SK-N-SH treated with all-trans-retinoic acid at 6 μM for 48 hours (cell line): ENCODE data around the gene ITPR2.

ENCODE experiments used
- ATAC-seq: fragments of 200-7000 bp; cut with Tn5 transposase; 3 replicates; pipeline ENCODE4 v1.9.1; 2020; ENCODE audit warnings: mild to moderate bottlenecking, moderate library complexity
- ARNTL ChIP-seq: fragments of 450-650 bp; formaldehyde crosslinking; IDR thresholded peaks from 2 replicates; pipeline ENCODE4 v1.5.0; 2020; ENCODE audit warnings: low read depth, mild to moderate bottlenecking, moderate library complexity, borderline replicate concordance
- BACH2 ChIP-seq: fragments of 250-450 bp; sonication (Bioruptor Pico); IDR thresholded peaks from 2 replicates; pipeline ENCODE4 v1.9.0; 2021; ENCODE audit warnings: mild to moderate bottlenecking, borderline replicate concordance
- CREB5 ChIP-seq: fragments of 250-450 bp; sonication (Bioruptor Pico); IDR thresholded peaks from 2 replicates; pipeline ENCODE4 v1.5.1; 2020; ENCODE audit warnings: low read depth, mild to moderate bottlenecking, moderate library complexity
- CSRNP3 ChIP-seq: fragments of 250-450 bp; sonication (Bioruptor Pico); IDR thresholded peaks from 2 replicates; pipeline ENCODE4 v1.5.1; 2021; ENCODE audit warnings: mild to moderate bottlenecking, moderate library complexity
- GLIS3 ChIP-seq: fragments of 250-450 bp; sonication (Bioruptor Pico); IDR thresholded peaks from 2 replicates; pipeline ENCODE4 v1.5.0; 2020; ENCODE audit warnings: mild to moderate bottlenecking, moderate library complexity
- ISL1 ChIP-seq: fragments of 250-450 bp; sonication (Bioruptor Pico); IDR thresholded peaks from 2 replicates; pipeline ENCODE4 v2.1.2; 2022; ENCODE audit warnings: mild to moderate bottlenecking, moderate library complexity
- OSR1 ChIP-seq: fragments of 250-450 bp; sonication (Bioruptor Pico); IDR thresholded peaks from 2 replicates; pipeline ENCODE4 v1.8.0; 2022; ENCODE audit warnings: moderate library complexity, mild to moderate bottlenecking, inconsistent platforms
- PATZ1 ChIP-seq: fragments of 250-450 bp; sonication (Bioruptor Pico); IDR thresholded peaks from 2 replicates; pipeline ENCODE4 v1.8.0; 2020; ENCODE audit warnings: mild to moderate bottlenecking, moderate library complexity, borderline replicate concordance
- POU6F1 ChIP-seq: fragments of 250-450 bp; sonication (Bioruptor Pico); IDR thresholded peaks from 2 replicates; pipeline ENCODE4 v1.8.0; 2021; ENCODE audit warnings: low read depth, mild to moderate bottlenecking, moderate library complexity, borderline replicate concordance
- PPARA ChIP-seq: fragments of 250-450 bp; sonication (Bioruptor Pico); IDR thresholded peaks from 2 replicates; pipeline ENCODE4 v1.5.0; 2020; ENCODE audit warnings: mild to moderate bottlenecking, borderline replicate concordance
- RARB ChIP-seq: fragments of 250-450 bp; sonication (Bioruptor Pico); IDR thresholded peaks from 2 replicates; pipeline ENCODE4 v1.8.0; 2021; ENCODE audit warnings: mild to moderate bottlenecking, moderate library complexity
- SNAI2 ChIP-seq: fragments of 250-450 bp; sonication (Bioruptor Pico); IDR thresholded peaks from 2 replicates; pipeline ENCODE4 v1.5.0; 2020; ENCODE audit warnings: mild to moderate bottlenecking, moderate library complexity
- TCF4 ChIP-seq: fragments of 250-450 bp; sonication (Bioruptor Pico); IDR thresholded peaks from 2 replicates; pipeline ENCODE4 v1.8.0; 2021; ENCODE audit warnings: mild to moderate bottlenecking, moderate library complexity, borderline replicate concordance
- TOX ChIP-seq: fragments of 250-450 bp; sonication (Bioruptor Pico); IDR thresholded peaks from 2 replicates; pipeline ENCODE4 v1.8.0; 2021; ENCODE audit warnings: mild to moderate bottlenecking, moderate library complexity, borderline replicate concordance
- TSHZ2 ChIP-seq: fragments of 250-450 bp; sonication (Bioruptor Pico); IDR thresholded peaks from 2 replicates; pipeline ENCODE4 v1.5.0; 2020; ENCODE audit warnings: mild to moderate bottlenecking, moderate library complexity
- ZC3H10 ChIP-seq: fragments of 250-450 bp; sonication (Bioruptor Pico); IDR thresholded peaks from 2 replicates; pipeline ENCODE4 v1.5.1; 2021; ENCODE audit warnings: mild to moderate bottlenecking, moderate library complexity
- ZNF565 ChIP-seq: fragments of 450-650 bp; formaldehyde crosslinking; conservative IDR thresholded peaks from 2 replicates; pipeline ENCODE4 v1.5.0; 2020; ENCODE audit warnings: low read depth, mild to moderate bottlenecking, moderate library complexity
- ZNF70 ChIP-seq: fragments of 450-650 bp; formaldehyde crosslinking; IDR thresholded peaks from 2 replicates; pipeline ENCODE4 v1.5.0; 2020; ENCODE audit warnings: mild to moderate bottlenecking, moderate library complexity
- ZNF8 ChIP-seq: fragments of 450-650 bp; formaldehyde crosslinking; IDR thresholded peaks from 2 replicates; pipeline ENCODE4 v1.5.0; 2020; ENCODE audit warnings: mild to moderate bottlenecking, moderate library complexity

ITPR2 gene

GRCh38 chr12:26845057-26845666, 12.2 kb upstream of the ITPR2 start:
- ATAC-seq: peak; percentile 85
- TF ChIP-seq SNAI2 (CRISPR knock-in tag) (no peak), CREB5 (CRISPR knock-in tag) (no peak), ZC3H10 (no peak)

- ATAC-seq: no peak
- TF ChIP-seq BACH2 (no peak), GLIS3 (no peak), PATZ1 (CRISPR knock-in tag) (no peak), CSRNP3 (CRISPR knock-in tag) (no peak), ZC3H10 (no peak), RARB (no peak), TSHZ2 (CRISPR knock-in tag) (no peak), CREB5 (CRISPR knock-in tag) (no peak), ZNF8 (CRISPR knock-in tag) (no peak), POU6F1 (CRISPR knock-in tag) (no peak), TOX (CRISPR knock-in tag) (no peak), TCF4 (CRISPR knock-in tag) (no peak), OSR1 (CRISPR knock-in tag) (no peak), ZNF565 (no peak), PPARA (no peak), SNAI2 (CRISPR knock-in tag) (no peak), ZNF70 (CRISPR knock-in tag) (no peak), ARNTL (CRISPR knock-in tag) (no peak)
These were observed 10.3 kb upstream of the ITPR2 start for GRCh38 chr12:26843311-26843710.

GRCh38 chr12:26841085-26841484, 8.1 kb upstream of the ITPR2 start:
- TF ChIP-seq ZC3H10 (no peak), ISL1 (CRISPR knock-in tag) (no peak), GLIS3 (no peak), ZNF8 (CRISPR knock-in tag) (no peak), BACH2 (no peak)
- no peak for ATAC-seq
